Body of pancreas (tissue), 4 donors: ENCODE data around the gene TGFB1. TPM values are rescaled to one million over a fixed set of nuclear protein-coding genes. Genes with fewer than 3 reads are reported as not detected.
A peak's percentile ranks its signal among the peaks of the same experiment; 100 is the strongest.

Experiments used
- ATAC-seq: fragments of 150-250 bp; one replicate; pipeline ENCODE4 v1.9.1; 2016
- DNase-seq, 4 donors: peaks; one replicate each; pipeline ENCODE4 v3.0.0-alpha.2; 2019
- H3K27ac ChIP-seq, 4 donors: fragments of 200-600 bp; sonication (generic); 1 replicate in 3 of 4; 2 replicates in 1 of 4; pipeline versions ENCODE4 v1.5.1 to v1.6.1; 2016 to 2019; ENCODE audit warnings: mild to moderate bottlenecking in 1 of 4, mixed read lengths in 1 of 4, moderate library complexity in 1 of 4
- H3K27me3 ChIP-seq, 2 donors: fragments of 200-600 bp; sonication (generic); one replicate each; pipeline ENCODE4 v1.6.0; 2016; ENCODE audit warnings: mild to moderate bottlenecking in 1 of 2
- H3K36me3 ChIP-seq, 2 donors: fragments of 200-600 bp; sonication (generic); replicated peaks in 1 of 2; 2 replicates each; pipeline ENCODE4 v1.5.1; 2016; ENCODE audit warnings: low read depth in 2 of 2; ENCODE audit not compliant: insufficient read depth in 1 of 2
- H3K4me1 ChIP-seq: fragments of 200-600 bp; sonication (generic); one replicate; pipeline ENCODE4 v1.6.0; 2016
- H3K4me3 ChIP-seq, 2 donors: fragments of 200-600 bp; sonication (generic); 1 replicate in 1 of 2; 2 replicates in 1 of 2; pipeline ENCODE4 v1.5.1; 2016 to 2019
- H3K9me3 ChIP-seq, 3 donors: fragments of 200-600 bp; sonication (generic); 1 replicate in 2 of 3; 2 replicates in 1 of 3; pipeline ENCODE4 v1.5.1; 2016
- CTCF ChIP-seq, 7 experiments: fragments of 450-650 bp in 4 of 7; fragments of 200-600 bp in 3 of 7; sonication (generic) in 3 of 7; IDR thresholded peaks; one replicate each; pipeline ENCODE4 v1.5.1; 2016 to 2019; ENCODE audit warnings: antibody characterized with exemption in 7 of 7
- POLR2A ChIP-seq, 3 donors: fragments of 450-650 bp; IDR thresholded peaks; one replicate each; pipeline ENCODE4 v1.6.1; 2016; ENCODE audit warnings: antibody characterized with exemption in 3 of 3, mild to moderate bottlenecking in 2 of 3
- WGBS, 2 donors: methylation state at CpG; one replicate each; pipeline ENCODE4 v1.1.5; 2017; 5-methylcytosine and 5-hydroxymethylcytosine counted together
- intact Hi-C: fragments of 100-400 bp; cut with DNase I; formaldehyde crosslinking; loops from one replicate; pipeline ENCODE4 v1.15.1; 2023
- total RNA-seq, 2 donors: library from RNA; depleted of rRNA; stranded (reverse); fragments of >200 nt; gene quantifications; one replicate each; pipeline ENCODE4 v1.1.0, GENCODE V29; 2016

TGFB1 gene
- total RNA-seq, 2 donors from 2014 or later, result 7.8 to 17.1 TPM

DNA sequence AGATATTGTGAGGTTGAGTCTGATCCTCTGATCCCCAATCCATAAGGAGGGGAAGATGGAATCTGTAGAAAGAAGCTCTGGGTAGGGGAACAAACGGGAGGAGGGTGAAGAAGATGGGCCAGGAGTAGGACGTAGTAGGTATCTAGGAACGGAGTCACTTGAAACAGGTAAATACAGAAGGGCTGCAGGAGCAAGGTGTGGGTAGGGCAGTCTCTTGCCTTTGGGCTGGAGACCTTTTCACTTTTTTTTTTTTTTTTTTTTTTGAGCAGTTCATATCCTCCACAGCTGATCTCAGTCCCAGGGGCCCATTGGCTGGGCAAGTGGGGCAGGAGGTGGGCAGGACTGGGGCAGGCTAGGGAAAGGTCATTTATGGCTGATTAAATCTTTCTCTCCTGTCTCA is 45.4 kb upstream of the TGFB1 start:
- Histone ChIP-seq H3K27me3 (no peaks in the 10 kb centered on the region), H3K4me3 (no peak overlapping the region), H3K4me1 (peaks cover 33% of the 10 kb centered on the region), H3K27ac (no peak overlapping the region), H3K36me3 (no peaks in the 10 kb centered on the region), H3K9me3 (no peaks in the 10 kb centered on the region)
- DNase-seq (no peak), ATAC-seq (no peak)
- TF ChIP-seq POLR2A (IDR thresholded peaks at IDR 0.05) (no peak), CTCF (IDR thresholded peaks at IDR 0.05) (no peak)
- intact Hi-C loops, result no loop called here
- 46 to 51% methylated on average over 3 of the region's 3 CpGs for WGBS, 2 donors

GRCh38 chr19:41398598-41398997 is 44.9 kb upstream of the TGFB1 start:
- WGBS, 2 donors, result 9 to 30% methylated on average over 3 of the region's 3 CpGs
- no peaks in the 10 kb centered on the region for H3K36me3 ChIP-seq
- intact Hi-C loops, result no loop called here
- DNase-seq, result no peak
- no peak for TF ChIP-seq POLR2A (IDR thresholded peaks at IDR 0.05)
- no peak for TF ChIP-seq CTCF (IDR thresholded peaks at IDR 0.05)
- H3K4me3 ChIP-seq, result peak overlapping the region; percentile 96 to 97
- no peak for ATAC-seq
- no peaks in the 10 kb centered on the region for H3K9me3 ChIP-seq
- no peaks in the 10 kb centered on the region for H3K27me3 ChIP-seq
- peaks cover 32% of the 10 kb centered on the region for H3K4me1 ChIP-seq
- H3K27ac ChIP-seq, result no peak overlapping the region

DNA sequence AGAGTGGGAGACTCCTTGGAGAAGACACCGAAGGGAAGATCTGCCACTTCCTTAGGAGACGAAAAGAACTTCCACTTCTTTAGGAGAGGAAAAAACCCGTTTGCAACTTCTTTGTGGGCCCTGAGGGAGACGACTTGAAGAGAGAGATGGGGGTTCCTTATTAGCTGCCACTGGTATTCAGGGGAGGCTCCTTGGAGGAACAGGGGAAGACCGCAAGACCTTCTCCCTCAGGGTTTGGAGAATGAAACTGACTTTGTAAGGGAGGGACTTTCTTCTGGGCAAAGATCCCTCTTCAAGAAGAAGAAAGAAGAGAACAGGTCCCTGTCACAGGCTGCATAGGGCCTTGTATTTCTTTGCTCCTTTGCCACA is 44.3 kb upstream of the TGFB1 start:
- intact Hi-C loops, result no loop called here
- Histone ChIP-seq H3K27ac (peak overlapping the region; percentile 85 to 95 (median 93)), H3K27me3 (no peaks in the 10 kb centered on the region), H3K9me3 (no peaks in the 10 kb centered on the region), H3K36me3 (no peaks in the 10 kb centered on the region), H3K4me1 (peaks cover 27% of the 10 kb centered on the region), H3K4me3 (peak overlapping the region; percentile 96 to 97)
- 0% methylated on average over 5 of the region's 5 CpGs for WGBS, 2 donors
- ATAC-seq (no peak), DNase-seq (no peak)
- TF ChIP-seq POLR2A (IDR thresholded peaks at IDR 0.05) (no peak), CTCF (IDR thresholded peaks at IDR 0.05) (no peak)

DNA sequence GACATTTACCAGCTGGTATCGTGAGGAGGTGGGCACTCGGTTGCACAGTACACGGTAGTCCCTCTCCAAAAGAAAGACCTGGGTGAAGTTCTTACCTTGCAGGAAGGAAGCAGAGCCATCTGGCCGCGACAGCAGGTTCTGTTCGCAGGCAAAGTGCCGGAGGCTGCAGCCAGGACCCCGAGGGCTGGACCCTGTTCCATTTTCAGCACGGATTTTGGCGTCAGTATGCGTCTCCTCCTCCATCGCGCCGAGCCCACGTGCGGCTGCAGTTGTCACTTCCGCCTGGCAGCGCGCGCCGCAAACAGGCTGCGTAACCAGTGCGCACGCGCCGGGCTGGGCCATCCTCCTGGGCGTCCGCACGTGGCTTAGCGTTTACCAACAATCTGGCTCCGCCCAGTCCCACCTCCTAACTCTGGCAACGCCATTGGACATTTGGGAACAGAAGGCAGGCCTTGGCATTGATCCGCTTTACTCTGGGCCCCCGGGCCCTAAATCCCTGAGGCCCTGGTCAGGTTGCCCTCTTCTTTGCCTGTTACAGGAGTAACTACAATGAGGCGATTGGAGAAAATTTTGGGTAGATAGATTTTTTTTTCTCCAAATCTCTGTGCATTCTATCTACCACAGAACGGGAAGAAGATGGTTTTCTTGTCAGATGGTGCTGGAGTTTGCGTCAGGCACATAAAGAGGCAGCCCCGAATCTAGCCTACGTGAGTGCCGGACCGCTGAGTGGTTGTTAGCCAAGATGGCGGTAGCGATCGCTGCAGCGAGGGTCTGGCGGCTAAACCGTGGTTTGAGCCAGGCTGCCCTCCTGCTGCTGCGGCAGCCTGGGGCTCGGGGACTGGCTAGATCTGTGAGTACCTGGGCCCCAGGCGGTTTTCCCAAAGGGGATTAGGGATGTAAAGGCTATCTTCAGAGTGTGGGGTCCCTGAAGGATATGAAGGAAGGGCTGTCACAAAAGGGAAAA is 43.6 kb upstream of the TGFB1 start, which contains the start of the genes BCKDHA and EXOSC5:
TSS of gene BCKDHA (plus strand) at position 733 of the 964 bp plus-strand sequence. CDS start at position 743, 10 bp downstream.
TSS of gene EXOSC5 (minus strand) at position 274 of the 964 bp plus-strand sequence. CDS start at position 243, 31 bp downstream.
- Histone ChIP-seq H3K36me3 (no peaks in the 10 kb centered on the region), H3K27ac (peak within 1 kb of the TSS; percentile 85 to 95 (median 93)), H3K4me3 (peak within 1 kb of the TSS; percentile 96 to 97), H3K27me3 (no peaks in the 10 kb centered on the region), H3K4me1 (peaks cover 26% of the 10 kb centered on the region), H3K9me3 (no peaks in the 10 kb centered on the region)
- 0% methylated on average over 18 to 50 of the region's 50 CpGs for WGBS, 2 donors
- intact Hi-C loops, result no loop called here
- ATAC-seq (peak; percentile 99), DNase-seq (peak; percentile 100)
- TF ChIP-seq POLR2A (IDR thresholded peaks at IDR 0.05), result peak in 2 of 3 donors; percentile 57 to 61
- TF ChIP-seq CTCF (IDR thresholded peaks at IDR 0.05), result no peak
